ENCODE measurements around the gene PROSER2.

PROSER2 gene

DNA sequence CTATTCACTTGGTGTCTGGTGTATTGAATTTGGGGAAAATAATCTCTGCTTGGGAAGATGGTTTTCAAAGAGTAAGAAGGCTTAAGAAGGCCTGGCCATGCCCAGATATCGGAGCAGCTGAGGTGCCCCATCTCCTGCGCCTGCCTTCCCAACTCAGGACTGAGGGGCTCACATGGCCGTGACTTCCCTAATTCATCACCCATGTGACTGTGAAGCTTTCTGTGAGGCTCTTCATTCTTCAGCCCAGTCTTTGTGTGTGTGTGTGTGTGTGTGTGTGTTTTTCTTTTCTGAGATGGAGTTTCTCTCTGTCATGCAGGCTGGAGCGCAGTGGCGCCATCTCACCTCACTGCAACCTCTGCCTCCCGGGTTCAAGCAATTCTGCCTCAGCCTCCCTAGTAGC lies 53.2 kb downstream of the PROSER2 start:
- no peak for DNase-seq
- no peaks in the 10 kb centered on the region for H3K36me3 Mint-ChIP-seq (ENCODE audit: low read depth)
- H3K27ac Mint-ChIP-seq = no peak overlapping the region
- H3K4me3 Mint-ChIP-seq = no peak overlapping the region
- H3K4me1 Mint-ChIP-seq (ENCODE audit: low read depth) = peaks cover 18% of the 10 kb centered on the region
- H3K9me3 Mint-ChIP-seq = no peaks in the 10 kb centered on the region
- H3K27me3 Mint-ChIP-seq = peaks cover 11% of the 10 kb centered on the region

DNA sequence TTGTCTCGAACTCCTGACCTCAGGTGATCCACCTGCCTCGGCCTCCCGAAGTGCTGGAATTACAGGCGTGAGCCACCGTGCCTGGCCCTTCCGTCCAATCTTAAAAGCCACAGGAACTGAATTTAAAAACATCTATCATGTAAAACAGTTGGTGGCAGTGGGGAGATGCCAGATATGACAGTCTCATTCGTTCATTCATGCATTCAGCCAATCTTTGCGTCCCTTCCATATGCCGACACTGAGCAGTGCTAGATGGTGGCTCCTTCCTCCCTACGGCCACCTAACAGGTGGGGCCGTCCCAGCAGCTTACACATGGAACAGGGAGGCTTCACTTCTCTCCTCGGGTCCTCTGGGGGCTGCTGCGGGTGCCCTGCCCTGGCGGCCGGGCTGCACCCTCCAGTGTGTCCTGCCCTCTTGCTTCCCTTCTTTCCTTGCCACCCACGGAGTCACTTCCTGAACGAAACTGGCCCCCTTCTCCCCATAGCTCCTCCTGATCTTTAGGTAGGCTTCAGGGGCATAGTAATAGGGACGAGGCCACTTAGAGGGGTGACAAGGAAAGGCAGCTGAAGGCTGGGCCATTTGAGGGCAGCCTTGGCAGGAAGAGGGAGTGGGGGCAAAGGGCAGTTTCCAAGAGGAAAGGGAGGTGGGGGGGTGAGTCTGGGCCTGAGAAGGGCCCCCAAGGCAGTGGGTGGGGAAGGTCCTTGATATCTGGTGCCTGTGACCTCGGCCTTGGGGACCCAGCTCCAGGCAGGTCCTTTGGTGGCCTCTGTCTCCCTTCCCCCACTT lies 53.8 kb downstream of the PROSER2 start:
- Mint-ChIP-seq H3K36me3 (ENCODE audit: low read depth) (no peaks in the 10 kb centered on the region), H3K27ac (no peak overlapping the region), H3K27me3 (peaks cover 9% of the 10 kb centered on the region), H3K4me1 (ENCODE audit: low read depth) (peaks cover 14% of the 10 kb centered on the region), H3K9me3 (no peaks in the 10 kb centered on the region), H3K4me3 (no peak overlapping the region)
- DNase-seq = no peak

DNA sequence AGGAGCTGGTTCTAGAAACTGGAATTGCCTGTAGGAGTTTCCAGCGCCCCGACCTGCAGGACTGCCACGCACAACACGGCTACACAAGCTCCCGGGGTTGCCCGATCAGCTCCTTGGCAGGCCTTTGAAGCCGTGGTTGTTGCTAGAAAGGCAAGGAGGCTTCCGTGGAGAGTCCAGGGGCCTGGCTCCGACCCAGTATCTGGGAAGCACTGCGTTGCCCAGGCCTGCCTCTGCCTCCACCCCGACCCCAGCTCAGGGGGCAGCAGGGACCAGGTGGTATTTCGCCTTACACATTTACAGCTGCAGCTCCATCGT lies 54.4 kb downstream of the PROSER2 start:
- Mint-ChIP-seq H3K4me3 (no peak overlapping the region), H3K4me1 (ENCODE audit: low read depth) (peaks cover 15% of the 10 kb centered on the region), H3K27me3 (peaks cover 9% of the 10 kb centered on the region), H3K27ac (no peak overlapping the region), H3K9me3 (no peaks in the 10 kb centered on the region), H3K36me3 (ENCODE audit: low read depth) (no peaks in the 10 kb centered on the region)
- DNase-seq = no peak

DNA sequence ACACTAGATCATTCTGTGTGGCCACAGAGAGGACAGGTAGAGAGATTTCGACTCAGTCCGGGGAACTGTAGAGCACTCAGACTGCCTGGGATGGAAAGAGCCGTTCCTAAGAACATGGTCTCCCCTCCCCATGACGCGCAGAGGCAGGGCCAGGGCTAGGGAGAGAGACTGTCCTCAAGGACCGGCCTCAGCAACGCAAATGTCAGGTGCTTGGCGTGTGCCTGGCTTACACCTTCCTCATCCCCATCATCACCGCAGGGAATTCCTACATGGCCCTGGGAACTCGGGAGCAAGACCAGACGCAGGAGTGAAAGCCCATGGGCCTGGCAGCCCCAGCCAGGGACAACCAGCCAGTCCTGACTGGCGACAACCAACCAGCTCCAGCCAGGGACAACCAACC lies 55.6 kb downstream of the PROSER2 start:
- H3K4me1 Mint-ChIP-seq (ENCODE audit: low read depth) = peaks cover 18% of the 10 kb centered on the region
- no peaks in the 10 kb centered on the region for H3K36me3 Mint-ChIP-seq (ENCODE audit: low read depth)
- no peaks in the 10 kb centered on the region for H3K9me3 Mint-ChIP-seq
- H3K27me3 Mint-ChIP-seq = no peaks in the 10 kb centered on the region
- no peak overlapping the region for H3K4me3 Mint-ChIP-seq
- no peak overlapping the region for H3K27ac Mint-ChIP-seq
- no peak for DNase-seq

DNA sequence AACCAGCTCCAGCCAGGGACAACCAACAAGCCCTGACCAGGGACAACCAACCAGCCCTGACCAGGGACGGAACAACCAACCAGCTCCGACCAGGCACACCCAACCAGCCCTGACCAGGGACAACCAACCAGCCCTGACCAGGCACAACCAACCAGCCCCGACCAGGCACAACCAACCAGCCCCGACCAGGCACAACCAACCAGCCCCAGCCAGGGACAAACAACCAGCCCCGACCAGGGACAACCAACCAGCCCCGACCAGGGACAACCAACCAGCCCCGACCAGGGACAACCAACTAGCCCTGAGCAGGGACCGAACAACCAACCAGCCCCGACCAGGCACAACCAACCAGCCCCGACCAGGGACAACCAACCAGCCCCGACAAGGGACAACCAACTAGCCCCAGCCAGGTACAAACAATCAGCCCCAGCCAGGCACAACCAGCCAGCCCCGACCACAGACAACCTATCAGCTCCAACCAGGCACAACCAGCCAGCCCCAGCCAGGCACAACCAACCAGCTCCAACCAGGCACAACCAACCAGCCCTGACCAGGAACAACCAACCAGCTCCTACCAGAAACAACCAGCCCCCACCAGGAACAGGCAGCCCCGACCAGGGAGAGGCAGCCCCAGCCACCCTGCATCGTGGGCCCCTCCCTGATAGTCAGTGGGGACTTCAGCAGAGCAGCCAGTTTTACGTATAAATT lies 56.4 kb downstream of the PROSER2 start:
- no peak for DNase-seq
- no peaks in the 10 kb centered on the region for H3K36me3 Mint-ChIP-seq (ENCODE audit: low read depth)
- H3K27me3 Mint-ChIP-seq = no peaks in the 10 kb centered on the region
- no peak overlapping the region for H3K4me3 Mint-ChIP-seq
- no peaks in the 10 kb centered on the region for H3K9me3 Mint-ChIP-seq
- peaks cover 14% of the 10 kb centered on the region for H3K4me1 Mint-ChIP-seq (ENCODE audit: low read depth)
- no peak overlapping the region for H3K27ac Mint-ChIP-seq

DNA sequence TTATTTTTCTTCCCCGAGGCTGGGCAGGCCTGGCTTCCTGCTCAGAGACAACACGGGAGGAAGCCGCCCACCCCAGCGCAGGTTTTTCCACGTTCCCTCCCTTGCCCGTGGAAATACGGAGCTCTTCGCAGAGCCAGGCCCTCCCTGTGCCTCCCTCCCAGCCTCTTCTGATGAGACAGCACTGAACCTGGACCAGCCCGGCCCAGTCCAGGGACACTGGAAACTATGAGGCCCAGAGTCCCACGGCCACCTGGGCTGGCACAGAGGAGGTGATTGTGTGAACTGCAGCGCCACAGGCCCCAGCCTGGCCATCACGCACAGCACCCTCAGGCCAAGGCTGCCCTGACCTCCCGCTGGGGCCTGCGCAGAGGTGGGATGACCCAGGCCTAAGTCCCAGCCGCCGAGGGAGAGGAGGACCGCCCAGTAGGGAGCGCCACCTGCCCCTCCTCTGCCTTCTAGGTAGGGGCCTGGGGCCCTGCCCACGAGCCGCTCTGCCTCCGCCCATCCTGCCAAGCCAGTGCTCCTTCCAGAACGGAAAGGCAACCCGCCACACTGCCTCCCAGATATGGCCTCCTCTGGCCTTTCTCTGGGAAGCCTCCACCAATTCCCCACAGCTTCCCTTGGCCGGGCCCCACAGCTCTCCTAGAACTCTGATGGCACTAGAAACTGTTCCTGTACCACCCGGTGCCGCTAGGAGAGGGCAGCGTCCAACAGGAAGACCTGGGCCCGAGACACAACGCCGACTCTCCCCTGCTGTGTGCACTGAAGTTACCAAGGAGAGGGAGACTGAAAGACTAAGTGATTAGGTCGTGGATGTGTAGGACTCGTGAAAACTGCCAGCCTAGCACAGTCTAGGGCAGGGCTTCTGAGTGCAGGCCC lies 57.2 kb downstream of the PROSER2 start:
- Mint-ChIP-seq H3K4me3 (no peak overlapping the region), H3K27me3 (no peaks in the 10 kb centered on the region), H3K4me1 (ENCODE audit: low read depth) (peaks cover 6% of the 10 kb centered on the region), H3K36me3 (ENCODE audit: low read depth) (no peaks in the 10 kb centered on the region), H3K9me3 (no peaks in the 10 kb centered on the region), H3K27ac (no peak overlapping the region)
- DNase-seq = no peak

DNA sequence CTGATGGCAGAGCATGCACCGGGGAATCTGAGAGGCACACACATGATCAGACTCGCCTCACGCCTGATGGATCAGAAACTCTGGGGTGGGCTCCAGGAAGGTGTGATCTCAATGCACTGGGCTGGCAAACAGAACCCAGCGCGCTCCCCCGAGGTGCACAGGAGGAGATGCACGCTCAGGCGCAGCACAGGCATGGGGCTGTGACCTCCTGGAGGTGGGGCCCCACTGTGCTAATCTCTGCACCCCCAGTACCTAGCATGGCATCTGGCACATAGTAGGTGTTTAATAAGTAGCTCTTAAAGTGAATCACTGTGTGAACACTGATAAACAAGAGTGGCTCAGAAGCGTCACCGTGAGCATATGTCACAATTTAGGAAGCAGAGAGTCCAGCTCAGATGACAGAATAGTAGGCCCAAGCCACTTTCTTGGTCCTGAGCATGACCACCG lies 57.9 kb downstream of the PROSER2 start:
- no peaks in the 10 kb centered on the region for H3K27me3 Mint-ChIP-seq
- no peak overlapping the region for H3K4me3 Mint-ChIP-seq
- H3K27ac Mint-ChIP-seq = no peak overlapping the region
- no peaks in the 10 kb centered on the region for H3K36me3 Mint-ChIP-seq (ENCODE audit: low read depth)
- DNase-seq = no peak
- H3K9me3 Mint-ChIP-seq = no peaks in the 10 kb centered on the region
- peaks cover 4% of the 10 kb centered on the region for H3K4me1 Mint-ChIP-seq (ENCODE audit: low read depth)

DNA sequence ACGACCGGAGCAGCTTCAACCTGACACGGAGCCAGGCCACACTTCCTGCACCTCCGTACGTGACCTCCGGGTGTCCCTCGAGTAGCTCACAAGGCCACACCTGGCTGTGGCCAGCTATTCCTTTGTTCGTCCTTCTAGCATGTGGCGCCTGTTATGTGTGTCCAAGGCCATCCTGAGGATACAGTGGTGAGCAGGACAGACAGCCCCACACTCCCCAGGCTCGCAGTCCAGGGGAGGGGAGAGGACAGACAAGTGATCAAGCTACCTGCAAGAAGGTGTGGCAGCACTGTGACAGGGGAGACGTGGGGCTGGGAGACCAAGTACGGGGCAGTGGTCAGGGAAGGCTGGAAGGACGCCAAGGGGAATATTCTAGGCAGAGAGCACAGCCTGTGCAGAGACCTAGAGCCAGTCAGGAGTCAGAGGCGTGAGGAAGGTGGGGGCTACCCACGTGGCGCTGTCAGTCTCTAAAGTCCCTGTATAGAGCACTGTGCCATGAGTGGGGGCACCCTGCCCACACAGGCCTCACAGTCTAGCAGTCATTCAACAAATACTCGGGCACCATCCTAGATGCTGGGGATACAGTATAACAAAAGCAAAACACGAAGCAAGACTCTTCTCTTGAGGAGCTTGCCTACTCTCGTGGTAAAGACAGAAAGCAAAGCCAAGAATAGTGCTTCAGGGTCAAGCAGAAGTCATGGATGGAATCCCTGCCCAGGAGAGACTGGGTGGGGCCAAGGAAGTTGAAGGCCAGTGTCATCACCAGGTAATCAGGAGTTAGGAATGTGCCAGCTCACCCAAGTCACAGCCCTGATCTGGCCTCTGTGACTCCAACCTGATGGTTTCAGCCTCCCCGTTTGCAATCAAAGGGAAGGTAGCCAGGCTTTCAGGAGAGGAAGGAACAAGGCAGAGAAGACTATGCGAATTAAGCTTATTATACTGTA lies 58.6 kb downstream of the PROSER2 start:
- no peak for DNase-seq
- H3K27me3 Mint-ChIP-seq = no peaks in the 10 kb centered on the region
- H3K27ac Mint-ChIP-seq = no peak overlapping the region
- no peaks in the 10 kb centered on the region for H3K9me3 Mint-ChIP-seq
- peaks cover 4% of the 10 kb centered on the region for H3K4me1 Mint-ChIP-seq (ENCODE audit: low read depth)
- no peak overlapping the region for H3K4me3 Mint-ChIP-seq
- no peaks in the 10 kb centered on the region for H3K36me3 Mint-ChIP-seq (ENCODE audit: low read depth)

DNA sequence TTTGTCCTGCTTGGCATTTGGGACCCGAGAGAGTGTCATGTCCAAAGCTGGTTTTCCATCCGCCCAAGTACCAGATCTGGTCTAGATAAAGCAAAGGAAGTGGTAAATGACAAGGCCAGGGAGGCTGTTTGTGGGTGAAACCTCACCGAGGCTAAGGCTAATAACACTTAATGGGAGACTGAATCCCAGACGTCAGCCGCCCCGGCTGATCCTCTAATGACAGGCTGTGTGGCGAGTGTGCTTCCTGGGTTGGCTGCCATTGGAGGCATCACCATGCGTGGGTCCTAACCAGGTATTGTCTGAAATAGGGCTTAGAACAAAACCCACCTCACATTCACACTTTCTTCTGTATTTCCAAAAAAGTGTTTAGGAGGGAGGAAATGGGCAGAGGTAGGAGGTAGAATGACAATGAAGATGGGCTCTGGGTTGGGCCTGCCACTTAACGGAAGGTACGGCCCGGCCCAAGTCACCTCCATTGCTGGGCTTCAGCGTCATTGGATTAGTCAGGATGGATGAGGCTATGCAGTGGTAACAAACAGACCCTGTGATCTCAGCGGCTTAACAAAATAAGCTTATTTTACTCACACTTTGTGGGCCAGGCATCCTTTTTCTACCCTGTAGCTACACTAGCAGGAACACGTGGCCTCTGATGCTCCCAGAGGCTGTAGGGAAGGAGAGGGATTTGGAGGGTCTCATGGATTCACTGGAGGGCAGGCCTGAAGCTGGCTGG lies 59.7 kb downstream of the PROSER2 start:
- no peak overlapping the region for H3K4me3 Mint-ChIP-seq
- H3K9me3 Mint-ChIP-seq = no peaks in the 10 kb centered on the region
- no peak for DNase-seq
- no peaks in the 10 kb centered on the region for H3K36me3 Mint-ChIP-seq (ENCODE audit: low read depth)
- H3K27me3 Mint-ChIP-seq = no peaks in the 10 kb centered on the region
- H3K27ac Mint-ChIP-seq = peak overlapping the region; percentile 31
- H3K4me1 Mint-ChIP-seq (ENCODE audit: low read depth) = peaks cover 4% of the 10 kb centered on the region

DNA sequence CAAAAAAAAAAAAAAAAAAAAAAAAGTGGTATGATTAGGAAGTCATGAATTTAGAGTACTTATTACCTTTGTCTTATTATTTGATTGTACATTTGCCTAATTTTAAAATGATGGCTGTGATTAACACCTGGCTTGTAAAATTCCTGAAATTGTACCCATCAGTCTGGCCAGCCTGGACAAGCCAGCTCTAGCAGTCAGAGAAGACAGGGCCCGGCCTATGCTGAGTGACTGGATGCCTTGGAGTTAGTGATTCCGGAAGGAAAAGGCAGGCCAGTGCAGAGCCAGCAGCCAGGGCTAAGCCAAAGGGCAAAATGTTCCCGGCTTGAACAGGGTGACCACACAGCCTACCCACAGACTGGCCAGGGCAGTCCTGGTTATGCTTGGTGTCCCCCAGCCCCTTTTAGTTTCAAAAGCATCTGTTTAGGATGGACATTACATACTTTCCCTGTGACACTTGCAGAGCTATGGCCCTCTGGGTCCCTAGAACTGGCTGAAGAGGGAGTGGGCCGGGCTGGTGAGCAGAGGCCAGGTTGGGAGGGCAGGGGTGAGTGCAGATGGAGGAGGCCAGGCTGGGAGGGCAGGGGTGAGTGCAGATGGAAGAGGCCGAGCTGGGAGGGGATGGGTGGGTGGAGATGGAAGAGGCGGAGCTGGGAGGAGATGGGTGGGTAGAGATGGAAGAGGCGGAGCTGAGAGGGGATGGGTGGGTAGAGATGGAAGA lies 61.7 kb downstream of the PROSER2 start:
- H3K4me1 Mint-ChIP-seq (ENCODE audit: low read depth) = peaks cover 4% of the 10 kb centered on the region
- no peak for DNase-seq
- H3K27ac Mint-ChIP-seq = no peak overlapping the region
- H3K4me3 Mint-ChIP-seq = no peak overlapping the region
- no peaks in the 10 kb centered on the region for H3K27me3 Mint-ChIP-seq
- no peaks in the 10 kb centered on the region for H3K36me3 Mint-ChIP-seq (ENCODE audit: low read depth)
- no peaks in the 10 kb centered on the region for H3K9me3 Mint-ChIP-seq

DNA sequence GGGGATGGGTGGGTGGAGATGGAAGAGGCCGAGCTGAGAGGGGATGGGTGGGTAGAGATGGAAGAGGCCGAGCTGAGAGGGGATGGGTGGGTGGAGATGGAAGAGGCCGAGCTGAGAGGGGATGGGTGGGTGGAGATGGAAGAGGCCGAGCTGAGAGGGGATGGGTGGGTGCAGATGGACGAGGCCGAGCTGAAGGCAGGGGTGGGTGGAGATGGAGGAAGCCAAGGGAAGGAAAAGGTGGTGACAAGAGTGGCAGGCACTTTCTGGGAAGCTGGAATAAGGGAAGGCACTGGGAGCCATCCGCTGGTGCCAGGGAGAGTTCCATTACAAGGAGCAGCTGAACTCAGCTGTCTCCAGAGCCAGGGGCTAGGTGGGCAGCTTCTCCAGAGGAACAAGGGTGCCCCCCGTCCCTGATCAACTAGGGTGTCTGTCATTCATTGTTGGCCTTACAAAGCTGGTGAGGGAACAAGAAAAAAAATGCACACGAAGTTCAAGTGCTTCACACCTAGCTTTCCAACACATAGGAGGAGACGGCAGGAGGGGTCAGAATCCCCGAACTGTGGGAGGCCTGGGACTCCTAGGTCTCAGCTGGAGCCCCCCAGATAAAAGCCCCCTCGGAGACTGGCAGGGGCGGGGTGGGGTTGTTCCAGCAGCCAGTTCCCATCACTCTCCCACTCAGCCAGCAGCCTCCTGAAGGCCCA lies 62.4 kb downstream of the PROSER2 start:
- Mint-ChIP-seq H3K27ac (no peak overlapping the region), H3K4me1 (ENCODE audit: low read depth) (peaks cover 4% of the 10 kb centered on the region), H3K27me3 (no peaks in the 10 kb centered on the region), H3K36me3 (ENCODE audit: low read depth) (no peaks in the 10 kb centered on the region), H3K4me3 (no peak overlapping the region), H3K9me3 (no peaks in the 10 kb centered on the region)
- no peak for DNase-seq

DNA sequence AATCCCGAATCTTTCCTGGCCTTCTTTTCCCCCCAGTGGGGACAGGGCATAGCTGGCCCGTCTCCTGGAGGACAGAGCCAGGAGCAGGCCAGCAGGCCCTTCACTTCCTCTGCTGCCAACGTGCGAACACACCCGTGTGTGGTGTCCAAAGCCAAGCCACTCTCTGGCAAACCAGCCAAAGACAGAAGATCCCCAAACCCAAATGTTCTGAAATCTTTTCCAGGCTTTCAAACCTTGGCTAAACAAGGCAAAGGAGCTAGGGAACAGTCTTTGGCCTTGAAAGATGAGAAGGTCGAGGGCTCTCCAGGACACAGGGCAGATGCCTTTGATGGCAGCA lies 63.0 kb downstream of the PROSER2 start:
- H3K27me3 Mint-ChIP-seq = no peaks in the 10 kb centered on the region
- no peak overlapping the region for H3K4me3 Mint-ChIP-seq
- no peaks in the 10 kb centered on the region for H3K9me3 Mint-ChIP-seq
- H3K36me3 Mint-ChIP-seq (ENCODE audit: low read depth) = no peaks in the 10 kb centered on the region
- peaks cover 4% of the 10 kb centered on the region for H3K4me1 Mint-ChIP-seq (ENCODE audit: low read depth)
- no peak for DNase-seq
- H3K27ac Mint-ChIP-seq = no peak overlapping the region

DNA sequence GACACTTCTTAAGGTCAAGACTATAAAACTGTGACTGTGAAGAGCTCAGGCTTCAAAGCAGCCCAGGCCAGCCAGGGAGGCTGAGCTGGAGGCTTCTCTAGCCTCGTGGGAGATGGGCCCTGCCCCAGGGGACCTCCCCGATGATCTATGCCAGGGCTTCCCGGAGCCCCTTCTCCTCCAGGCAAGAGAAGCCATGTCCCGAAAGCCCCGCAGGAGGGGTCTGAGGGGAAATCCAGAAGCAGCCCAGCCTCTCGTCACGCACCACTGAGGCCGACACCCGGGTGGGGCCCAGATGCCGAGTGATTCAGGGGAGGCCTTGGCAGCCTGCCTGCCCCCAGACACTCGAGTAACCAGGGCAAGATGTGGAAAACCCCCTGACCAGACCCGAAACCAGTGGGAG lies 63.7 kb downstream of the PROSER2 start:
- H3K27me3 Mint-ChIP-seq = no peaks in the 10 kb centered on the region
- no peak overlapping the region for H3K4me3 Mint-ChIP-seq
- no peak overlapping the region for H3K27ac Mint-ChIP-seq
- peaks cover 4% of the 10 kb centered on the region for H3K4me1 Mint-ChIP-seq (ENCODE audit: low read depth)
- H3K9me3 Mint-ChIP-seq = no peaks in the 10 kb centered on the region
- no peaks in the 10 kb centered on the region for H3K36me3 Mint-ChIP-seq (ENCODE audit: low read depth)
- DNase-seq = no peak
